K562 (cell line): Measurements from ENCODE around the gene PNMA8A. TPM values are rescaled to one million over a fixed set of nuclear protein-coding genes. Genes with fewer than 3 reads are reported as not detected.

Source experiments
- BRF1 ChIP-seq: IDR thresholded peaks from 3 replicates; pipeline ENCODE4 v1.6.1; 2011; ENCODE audit warnings: borderline replicate concordance, mild to moderate bottlenecking; ENCODE audit not compliant: insufficient read length; ENCODE audit errors: extremely low read depth
- CBFB ChIP-seq: sonication (generic); formaldehyde crosslinking; IDR thresholded peaks from 2 replicates; pipeline ENCODE4 v1.4.0; 2020; ENCODE audit warnings: mild to moderate bottlenecking, missing genetic modification reagents
- ESRRB ChIP-seq: fragments of 250-450 bp; sonication (Bioruptor Pico); IDR thresholded peaks from 2 replicates; pipeline ENCODE4 v1.5.0; 2020; ENCODE audit warnings: mild to moderate bottlenecking, moderate library complexity, borderline replicate concordance
- IRF2 ChIP-seq: sonication (generic); formaldehyde crosslinking; IDR thresholded peaks from 2 replicates; pipeline ENCODE4 v1.8.1; 2022; ENCODE audit warnings: mild to moderate bottlenecking, missing genetic modification reagents
- KDM2B ChIP-seq: fragments of 250-450 bp; sonication (Bioruptor Pico); IDR thresholded peaks from 2 replicates; pipeline ENCODE4 v1.8.0; 2021; ENCODE audit warnings: mild to moderate bottlenecking, moderate library complexity
- MAFF ChIP-seq: IDR thresholded peaks from 2 replicates; pipeline ENCODE4 v1.6.1; 2012; ENCODE audit warnings: low read length, improper control_type of control experiment
- MECOM ChIP-seq: fragments of 250-450 bp; sonication (Bioruptor Pico); IDR thresholded peaks from 2 replicates; pipeline ENCODE4 v1.8.0; 2022; ENCODE audit warnings: inconsistent platforms
- NRF1 ChIP-seq, 2 experiments: fragments of 450-650 bp; IDR thresholded peaks in 1 of 2; conservative IDR thresholded peaks in 1 of 2; 2 replicates each; pipeline ENCODE4 v1.6.1; 2014; ENCODE audit warnings: mild to moderate bottlenecking in 2 of 2
- RFX1 ChIP-seq: fragments of 450-650 bp; IDR thresholded peaks from 2 replicates; pipeline ENCODE4 v1.6.1; 2016; ENCODE audit warnings: mild to moderate bottlenecking, moderate library complexity
- RFX5 ChIP-seq: IDR thresholded peaks from 2 replicates; pipeline ENCODE4 v1.6.1; 2011; ENCODE audit warnings: low read depth, mild to moderate bottlenecking, improper control_type of control experiment, low read length
- TARDBP ChIP-seq: fragments of 450-650 bp; IDR thresholded peaks from 2 replicates; pipeline ENCODE4 v1.6.1; 2016
- ZNF3 ChIP-seq: fragments of 250-450 bp; sonication (Bioruptor Pico); IDR thresholded peaks from 2 replicates; pipeline ENCODE4 v1.5.0; 2021; ENCODE audit warnings: mild to moderate bottlenecking, moderate library complexity
- ZNF347 ChIP-seq: fragments of 450-650 bp; formaldehyde crosslinking; IDR thresholded peaks from 2 replicates; pipeline ENCODE4 v1.4.0; 2020; ENCODE audit warnings: low read depth, mild to moderate bottlenecking, moderate library complexity
- polyA plus RNA-seq, 8 experiments: library from polyadenylated mRNA; depleted of rRNA in 4 of 8; stranded (reverse) in 5 of 8; unstranded in 3 of 8; fragments of >200 nt; fragmentation: Nextera tagmentation in 2 of 8; fragmentation: Illumina TruSeq in 1 of 8; extraction: Ambion mirVana in 2 of 8; extraction: Trizol in 1 of 8; gene quantifications; 2 replicates each; pipeline versions ENCODE4 v1.2.1 to v1.2.3, GENCODE V29; 2011 to 2014; ENCODE audit warnings: inconsistent platforms in 1 of 8, missing spikeins in 1 of 8
- total RNA-seq, 7 experiments: library from RNA; depleted of rRNA in 6 of 7; stranded (reverse); fragments of >200 nt in 6 of 7; fragmentation: Illumina TruSeq in 2 of 7; extraction: Trizol in 2 of 7; gene quantifications; 2 replicates each; pipeline versions ENCODE4 v1.2.1 to v1.2.3, GENCODE V29; 2011 to 2021; ENCODE audit warnings: low replicate concordance in 1 of 7
- TF ChIP-seq, protein P1 (sequence below): fragments of 200-800 bp; sonication (Bioruptor generic); IDR thresholded peaks from 2 replicates; pipeline ENCODE4 v1.6.1; 2016; ENCODE audit warnings: missing genetic modification characterization, missing compliant biosample characterization
- TF ChIP-seq, protein P2 (sequence below): fragments of 250-450 bp; sonication (Bioruptor Pico); IDR thresholded peaks from 2 replicates; pipeline ENCODE4 v1.5.0; 2021; ENCODE audit warnings: mild to moderate bottlenecking, moderate library complexity
- TF ChIP-seq, protein P3 (sequence below): fragments of 450-650 bp; formaldehyde crosslinking; conservative IDR thresholded peaks from 2 replicates; pipeline ENCODE4 v1.4.0; 2022; ENCODE audit warnings: mild to moderate bottlenecking, missing genetic modification characterization
- TF ChIP-seq, protein P4 (sequence below): fragments of 450-650 bp; IDR thresholded peaks from 2 replicates; pipeline ENCODE4 v1.6.1; 2016; ENCODE audit warnings: antibody characterized with exemption

PNMA8A gene
- total and polyA plus RNA-seq, 9 of the 15 experiments (the other 6 are each of a cell fraction or from before 2014, with no cell fraction given), result 6.6 to 23.8 (median 14.9) TPM

DNA sequence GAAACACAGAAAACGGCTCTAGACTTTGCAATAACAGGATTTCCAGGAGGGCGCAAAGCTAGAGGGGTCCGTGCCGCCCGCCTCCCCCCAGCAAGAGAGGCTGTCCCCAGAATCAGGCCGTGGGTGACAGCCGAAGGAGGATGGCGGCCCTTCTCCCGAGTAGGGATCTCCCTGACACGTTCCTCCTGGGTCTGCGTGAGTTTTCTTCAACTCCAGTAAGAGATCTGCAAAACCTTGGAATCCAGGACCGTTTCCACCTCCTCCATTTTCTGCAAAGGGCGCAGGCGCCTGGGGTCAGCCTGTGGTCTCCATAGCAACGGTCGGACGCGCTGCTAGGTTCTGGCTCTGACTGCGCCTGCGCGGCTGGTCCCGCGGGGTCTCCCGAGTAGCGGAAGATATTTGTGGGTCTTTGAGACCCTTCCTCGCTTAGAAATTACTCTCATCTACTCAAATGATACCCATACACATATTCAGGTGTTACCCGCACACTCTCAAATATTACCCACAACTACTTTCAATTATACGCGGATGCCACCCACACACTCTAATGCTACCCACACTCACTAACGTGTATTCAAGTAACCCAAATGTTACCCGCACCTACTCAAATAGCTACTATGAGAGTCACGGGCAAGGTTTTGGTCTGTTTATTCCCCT, 44.7 kb downstream of the PNMA8A start (continued):
- TF ChIP-seq, protein P1, sequence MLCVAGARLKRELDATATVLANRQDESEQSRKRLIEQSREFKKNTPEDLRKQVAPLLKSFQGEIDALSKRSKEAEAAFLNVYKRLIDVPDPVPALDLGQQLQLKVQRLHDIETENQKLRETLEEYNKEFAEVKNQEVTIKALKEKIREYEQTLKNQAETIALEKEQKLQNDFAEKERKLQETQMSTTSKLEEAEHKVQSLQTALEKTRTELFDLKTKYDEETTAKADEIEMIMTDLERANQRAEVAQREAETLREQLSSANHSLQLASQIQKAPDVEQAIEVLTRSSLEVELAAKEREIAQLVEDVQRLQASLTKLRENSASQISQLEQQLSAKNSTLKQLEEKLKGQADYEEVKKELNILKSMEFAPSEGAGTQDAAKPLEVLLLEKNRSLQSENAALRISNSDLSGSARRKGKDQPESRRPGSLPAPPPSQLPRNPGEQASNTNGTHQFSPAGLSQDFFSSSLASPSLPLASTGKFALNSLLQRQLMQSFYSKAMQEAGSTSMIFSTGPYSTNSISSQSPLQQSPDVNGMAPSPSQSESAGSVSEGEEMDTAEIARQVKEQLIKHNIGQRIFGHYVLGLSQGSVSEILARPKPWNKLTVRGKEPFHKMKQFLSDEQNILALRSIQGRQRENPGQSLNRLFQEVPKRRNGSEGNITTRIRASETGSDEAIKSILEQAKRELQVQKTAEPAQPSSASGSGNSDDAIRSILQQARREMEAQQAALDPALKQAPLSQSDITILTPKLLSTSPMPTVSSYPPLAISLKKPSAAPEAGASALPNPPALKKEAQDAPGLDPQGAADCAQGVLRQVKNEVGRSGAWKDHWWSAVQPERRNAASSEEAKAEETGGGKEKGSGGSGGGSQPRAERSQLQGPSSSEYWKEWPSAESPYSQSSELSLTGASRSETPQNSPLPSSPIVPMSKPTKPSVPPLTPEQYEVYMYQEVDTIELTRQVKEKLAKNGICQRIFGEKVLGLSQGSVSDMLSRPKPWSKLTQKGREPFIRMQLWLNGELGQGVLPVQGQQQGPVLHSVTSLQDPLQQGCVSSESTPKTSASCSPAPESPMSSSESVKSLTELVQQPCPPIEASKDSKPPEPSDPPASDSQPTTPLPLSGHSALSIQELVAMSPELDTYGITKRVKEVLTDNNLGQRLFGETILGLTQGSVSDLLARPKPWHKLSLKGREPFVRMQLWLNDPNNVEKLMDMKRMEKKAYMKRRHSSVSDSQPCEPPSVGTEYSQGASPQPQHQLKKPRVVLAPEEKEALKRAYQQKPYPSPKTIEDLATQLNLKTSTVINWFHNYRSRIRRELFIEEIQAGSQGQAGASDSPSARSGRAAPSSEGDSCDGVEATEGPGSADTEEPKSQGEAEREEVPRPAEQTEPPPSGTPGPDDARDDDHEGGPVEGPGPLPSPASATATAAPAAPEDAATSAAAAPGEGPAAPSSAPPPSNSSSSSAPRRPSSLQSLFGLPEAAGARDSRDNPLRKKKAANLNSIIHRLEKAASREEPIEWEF (CRISPR knock-in tag), result no peak
- no peak for TF ChIP-seq TARDBP
- TF ChIP-seq, protein P2, sequence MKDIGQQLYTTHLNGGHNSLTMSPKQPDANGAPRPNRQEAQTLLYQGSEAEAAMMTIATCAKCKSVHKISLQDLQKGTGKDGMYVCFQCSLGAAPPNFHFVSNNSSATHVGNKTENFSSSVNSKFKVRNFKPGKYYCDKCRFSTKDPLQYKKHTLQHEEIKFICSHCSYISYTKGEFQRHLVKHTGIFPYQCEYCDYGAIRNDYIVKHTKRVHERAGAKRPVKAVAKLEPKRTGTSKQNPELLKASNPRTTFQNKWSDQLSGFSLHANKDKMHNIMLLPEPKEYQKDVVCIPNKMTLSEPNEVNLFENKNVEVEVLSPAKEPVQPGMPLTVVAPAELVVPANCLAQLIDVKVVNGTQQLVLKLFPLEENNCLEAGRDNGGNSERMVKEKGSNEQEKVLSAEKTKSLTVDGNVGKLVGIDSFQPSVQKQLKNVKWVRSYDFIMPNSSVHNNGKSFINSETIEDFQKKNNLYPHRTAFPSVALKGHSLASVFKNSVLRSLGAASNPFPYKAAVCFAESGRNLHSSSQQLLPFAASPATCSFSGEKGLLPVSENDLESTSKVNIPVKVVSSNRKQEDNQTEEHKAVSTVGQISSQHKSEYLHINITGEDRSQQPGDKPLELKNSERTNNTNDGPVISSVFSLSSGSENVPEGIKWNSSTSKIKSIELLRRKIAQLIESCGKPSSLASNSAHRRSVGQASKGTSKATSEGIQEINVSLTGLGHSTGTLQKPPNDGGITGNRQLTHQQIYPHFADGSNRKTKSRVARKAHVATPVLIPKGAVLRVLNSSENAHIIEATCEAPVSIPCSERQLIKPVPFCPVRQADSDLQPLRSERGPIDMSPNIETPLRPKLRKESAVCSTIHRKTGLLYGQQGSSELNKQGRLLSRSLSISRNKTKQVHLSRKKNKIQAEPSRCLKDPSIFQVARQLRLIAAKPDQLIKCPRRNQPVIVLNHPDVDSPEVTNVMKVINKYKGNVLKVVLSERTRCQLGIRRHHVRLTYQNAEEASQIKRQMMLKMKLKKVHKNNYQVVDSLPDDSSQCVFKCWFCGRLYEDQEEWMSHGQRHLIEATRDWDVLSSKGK, result no peak
- no peak for TF ChIP-seq MECOM (CRISPR knock-in tag)
- TF ChIP-seq BRF1, result no peak
- TF ChIP-seq, protein P3, sequence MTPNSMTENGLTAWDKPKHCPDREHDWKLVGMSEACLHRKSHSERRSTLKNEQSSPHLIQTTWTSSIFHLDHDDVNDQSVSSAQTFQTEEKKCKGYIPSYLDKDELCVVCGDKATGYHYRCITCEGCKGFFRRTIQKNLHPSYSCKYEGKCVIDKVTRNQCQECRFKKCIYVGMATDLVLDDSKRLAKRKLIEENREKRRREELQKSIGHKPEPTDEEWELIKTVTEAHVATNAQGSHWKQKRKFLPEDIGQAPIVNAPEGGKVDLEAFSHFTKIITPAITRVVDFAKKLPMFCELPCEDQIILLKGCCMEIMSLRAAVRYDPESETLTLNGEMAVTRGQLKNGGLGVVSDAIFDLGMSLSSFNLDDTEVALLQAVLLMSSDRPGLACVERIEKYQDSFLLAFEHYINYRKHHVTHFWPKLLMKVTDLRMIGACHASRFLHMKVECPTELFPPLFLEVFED (CRISPR knock-in tag), result no peak
- TF ChIP-seq ESRRB (CRISPR knock-in tag), result no peak
- TF ChIP-seq KDM2B, result no peak
- no peak for TF ChIP-seq IRF2 (CRISPR knock-in tag)
- TF ChIP-seq ZNF3 (CRISPR knock-in tag), result no peak
- TF ChIP-seq RFX1, result peak; percentile 96
- TF ChIP-seq MAFF, result no peak
- TF ChIP-seq, protein P4, sequence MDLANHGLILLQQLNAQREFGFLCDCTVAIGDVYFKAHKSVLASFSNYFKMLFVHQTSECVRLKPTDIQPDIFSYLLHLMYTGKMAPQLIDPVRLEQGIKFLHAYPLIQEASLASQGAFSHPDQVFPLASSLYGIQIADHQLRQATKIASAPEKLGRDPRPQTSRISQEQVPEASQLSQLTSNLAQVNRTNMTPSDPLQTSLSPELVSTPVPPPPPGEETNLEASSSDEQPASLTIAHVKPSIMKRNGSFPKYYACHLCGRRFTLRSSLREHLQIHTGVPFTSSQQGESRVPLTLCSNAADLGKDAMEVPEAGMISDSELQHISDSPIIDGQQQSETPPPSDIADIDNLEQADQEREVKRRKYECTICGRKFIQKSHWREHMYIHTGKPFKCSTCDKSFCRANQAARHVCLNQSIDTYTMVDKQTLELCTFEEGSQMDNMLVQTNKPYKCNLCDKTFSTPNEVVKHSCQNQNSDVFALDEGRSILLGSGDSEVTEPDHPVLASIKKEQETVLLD, result 0 out of 2 replicates have a peak, but pooled peaks have one; percentile 51
- TF ChIP-seq RFX5, result no peak
- TF ChIP-seq CBFB (CRISPR knock-in tag), result no peak
- TF ChIP-seq NRF1 (conservative IDR thresholded peaks at IDR 0.05 in 1 of 2, IDR thresholded peaks at IDR 0.05 in 1 of 2), result peak; percentile 89 to 91
- no peak for TF ChIP-seq ZNF347 (CRISPR knock-in tag)
